Stimulated activated CD8-positive, alpha-beta memory T cell treated with anti-CD3 and anti-CD28 coated beads, Interleukin-2, amount 100 ng/mL, for 48 hours (primary cell): ENCODE results near the gene AMOTL1.

Experiments
- DNase-seq, 2 donors: peaks; one replicate each; pipeline ENCODE4 v3.0.0-alpha.2; 2020; ENCODE audit warnings: low read depth in 2 of 2

AMOTL1 gene

GRCh38 chr11:94767701-94768601, at the start of gene AMOTL1:
Gene AMOTL1, plus strand, starts transcription at chr11:94768356. Its CDS starts 156 bp downstream, at chr11:94768512.
- peak; percentile 18 to 30 for DNase-seq

DNA sequence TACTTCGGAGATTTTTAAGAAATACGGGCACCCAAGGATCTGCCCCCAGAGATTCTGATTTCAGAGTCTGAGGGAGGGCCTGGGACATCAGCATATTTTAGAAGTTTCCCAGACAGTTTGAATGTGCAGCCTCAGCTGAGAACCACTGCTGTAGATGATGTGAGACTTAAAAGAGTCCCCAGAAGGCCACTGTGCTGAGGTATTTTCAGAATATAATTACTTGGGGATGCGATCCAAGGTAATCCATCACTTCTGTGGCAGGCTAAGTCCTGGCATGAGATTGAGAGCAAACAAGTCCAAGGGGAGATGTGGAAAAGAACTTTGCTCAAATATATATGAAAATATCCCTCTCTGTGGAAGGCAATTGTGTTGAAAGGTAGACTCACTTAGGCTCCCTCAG, 48.3 kb upstream of the AMOTL1 start:
- no peak for DNase-seq

GRCh38 chr11:94721565-94722292, 46.4 kb upstream of the AMOTL1 start:
- no peak for DNase-seq

GRCh38 chr11:94722735-94723134, 45.4 kb upstream of the AMOTL1 start:
- DNase-seq = no peak

DNA sequence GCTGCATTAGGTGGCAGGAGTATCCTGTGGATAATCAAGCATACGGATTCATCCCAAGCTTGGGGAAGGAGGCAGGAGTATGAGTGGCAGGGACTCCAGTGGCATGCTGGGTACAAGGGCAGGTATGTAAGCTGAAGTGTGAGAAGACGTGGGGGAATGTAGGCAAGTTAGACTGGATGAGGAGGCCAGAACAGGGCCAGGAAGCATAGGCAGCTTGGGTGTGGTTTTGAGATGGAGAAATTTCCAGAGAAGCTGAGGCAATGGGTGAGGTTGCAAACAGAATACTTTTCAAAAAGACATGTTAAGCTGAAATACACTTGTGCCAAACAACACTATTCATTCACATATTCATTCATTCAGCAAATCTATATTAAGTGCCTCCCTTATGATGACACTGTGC, 43.1 kb upstream of the AMOTL1 start:
- DNase-seq = no peak

DNA sequence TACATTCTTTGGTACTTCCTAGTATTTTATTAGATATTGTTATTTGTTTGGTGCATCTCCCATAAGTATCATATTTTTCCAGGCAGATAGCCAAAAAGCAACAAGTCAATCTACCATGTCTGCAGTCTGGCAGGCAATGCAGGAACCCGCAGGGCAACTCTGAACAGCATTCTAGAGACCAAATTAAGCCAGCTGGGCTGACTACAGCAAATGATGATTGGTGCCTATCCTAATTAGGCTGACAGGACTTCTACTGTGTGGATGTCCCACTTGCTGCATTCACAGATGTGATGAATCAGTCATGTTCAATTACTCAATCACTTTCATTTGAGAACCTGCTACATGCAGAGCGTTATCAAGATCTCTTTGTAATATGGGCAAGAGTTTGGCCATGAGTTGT, 40.3 kb upstream of the AMOTL1 start:
- no peak for DNase-seq

DNA sequence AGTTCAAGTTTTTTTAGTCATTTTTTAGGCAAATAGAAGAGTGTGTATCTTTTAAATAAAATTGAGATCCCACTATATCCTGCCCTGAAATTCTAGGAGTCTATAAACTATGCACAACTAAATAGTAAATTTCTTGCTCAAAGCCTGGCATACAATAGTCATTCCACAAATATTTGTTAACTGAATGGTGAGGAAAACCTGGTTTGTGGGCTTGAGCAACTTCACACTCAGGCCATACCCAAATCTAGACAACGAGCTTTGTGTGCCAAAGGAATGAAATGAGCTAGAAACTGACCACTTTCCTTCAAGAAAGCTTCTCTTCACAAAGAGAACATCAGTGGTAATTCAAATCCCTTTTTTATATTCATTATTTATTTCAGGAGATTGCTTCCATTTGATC, 39.6 kb upstream of the AMOTL1 start:
- no peak for DNase-seq

DNA sequence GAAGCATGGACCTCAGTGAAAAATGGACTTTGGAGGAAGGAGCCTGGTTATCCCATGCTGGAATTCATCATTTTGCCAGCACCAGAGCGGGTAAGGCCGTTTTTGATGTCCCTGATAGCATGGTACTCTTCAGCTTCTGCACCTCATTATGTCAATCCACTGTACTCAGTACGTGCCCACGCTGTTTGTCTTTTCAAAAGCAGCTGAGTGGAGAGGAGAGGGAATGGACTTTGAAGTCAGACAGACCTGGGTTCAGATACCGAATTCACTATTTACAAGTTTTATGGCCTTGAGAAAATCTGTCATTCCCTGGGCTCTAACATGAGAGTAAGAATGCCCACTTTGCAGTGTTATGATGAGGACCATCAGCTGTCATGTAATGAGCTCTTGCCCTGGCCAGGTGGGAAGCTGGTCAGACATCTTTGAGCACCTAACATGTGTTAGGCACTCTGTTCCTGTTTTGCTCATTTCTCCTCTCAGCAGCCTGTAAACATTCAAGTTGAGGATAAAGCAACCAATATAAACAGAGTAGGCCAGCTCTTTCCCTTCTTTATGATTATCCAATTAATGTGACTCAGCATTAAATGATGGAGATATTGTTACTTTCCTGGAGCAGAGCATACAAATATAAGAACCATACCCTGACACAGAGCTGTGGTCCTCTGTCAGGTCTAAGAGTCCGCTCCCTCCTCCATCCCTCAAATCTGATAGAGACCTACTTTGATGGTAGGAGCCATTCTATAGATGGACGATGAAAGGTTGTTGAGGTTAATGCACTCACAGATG, 39.0 kb upstream of the AMOTL1 start:
- no peak for DNase-seq

GRCh38 chr11:94730153-94730552, 38.0 kb upstream of the AMOTL1 start:
- no peak for DNase-seq

- no peak for DNase-seq
Measured at GRCh38 chr11:94731880-94732601, 36.1 kb upstream of the AMOTL1 start.

GRCh38 chr11:94732617-94733281, 35.4 kb upstream of the AMOTL1 start:
- DNase-seq = no peak

DNA sequence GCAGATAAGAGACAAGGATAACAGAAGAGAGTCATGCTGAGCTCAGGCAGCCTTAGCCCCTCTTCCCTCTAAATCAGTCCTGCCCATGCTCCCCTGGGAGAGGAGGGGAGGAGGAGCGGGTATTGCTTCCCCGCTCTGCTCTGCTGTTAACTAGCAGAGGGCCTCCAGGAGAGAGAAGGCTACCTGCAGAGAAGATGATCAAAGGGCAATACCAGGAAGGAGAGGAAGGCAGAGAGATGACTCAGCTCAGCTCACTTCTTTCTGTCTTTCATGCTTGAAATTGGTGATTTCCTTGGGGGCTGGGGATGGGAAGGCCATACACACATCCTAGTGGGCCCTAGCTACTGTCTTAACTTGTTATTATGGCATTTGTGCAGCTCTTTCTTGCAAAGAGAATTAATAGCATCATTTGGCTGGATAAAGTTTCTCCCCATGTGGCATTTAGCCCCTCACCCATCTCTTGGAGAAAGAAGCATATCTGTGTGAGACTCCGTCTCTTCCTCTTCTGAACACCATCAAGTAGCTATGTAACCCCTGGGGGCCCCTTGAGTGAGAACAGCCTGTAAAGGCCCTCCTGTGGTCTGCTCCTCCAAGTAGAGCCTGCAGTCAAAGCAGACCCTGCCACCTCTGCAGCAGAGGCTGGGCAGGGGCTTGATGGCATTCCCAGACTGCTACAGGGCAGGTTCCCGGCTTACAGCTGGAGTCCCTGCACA, 33.4 kb upstream of the AMOTL1 start:
- no peak for DNase-seq

DNA sequence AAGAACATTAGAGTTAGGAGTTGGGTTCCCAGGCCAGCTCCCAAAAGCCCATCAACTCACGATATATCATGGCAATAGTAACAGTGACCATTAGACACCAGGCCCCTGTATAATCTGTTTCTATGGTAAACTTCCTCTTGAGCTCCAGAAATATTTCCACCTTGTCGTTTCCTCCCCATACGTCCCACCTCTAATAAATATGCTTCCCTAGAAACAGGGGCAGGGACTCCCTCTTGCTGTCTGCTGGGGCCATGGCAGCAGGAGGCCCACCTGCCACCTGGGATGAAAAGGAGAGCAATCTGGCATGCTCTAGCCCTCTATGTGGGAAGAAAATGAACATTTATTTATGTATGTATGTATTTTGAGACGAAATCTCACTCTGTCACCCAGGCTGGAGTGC, 32.2 kb upstream of the AMOTL1 start:
- no peak for DNase-seq

DNA sequence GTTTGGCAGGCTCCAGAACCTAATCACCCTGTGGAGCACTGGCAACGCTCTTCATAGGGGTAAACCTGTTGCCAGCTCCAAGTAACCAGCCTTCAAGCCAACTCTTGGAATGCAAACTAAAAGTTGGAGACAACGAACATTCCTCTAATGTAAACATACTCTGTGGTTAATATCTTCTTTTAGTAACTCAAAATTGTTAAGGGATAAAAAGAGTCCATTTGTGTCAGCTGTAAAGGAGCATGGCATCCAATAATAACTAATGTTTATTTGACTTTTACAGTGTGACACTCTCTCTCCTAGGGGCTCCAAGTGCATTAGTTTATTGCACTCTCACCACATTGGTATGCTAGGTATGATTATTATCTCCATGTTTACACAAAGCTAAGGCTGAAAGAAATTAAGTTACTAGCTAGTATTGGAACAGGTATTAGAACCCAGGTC, 31.0 kb upstream of the AMOTL1 start:
- DNase-seq = no peak

DNA sequence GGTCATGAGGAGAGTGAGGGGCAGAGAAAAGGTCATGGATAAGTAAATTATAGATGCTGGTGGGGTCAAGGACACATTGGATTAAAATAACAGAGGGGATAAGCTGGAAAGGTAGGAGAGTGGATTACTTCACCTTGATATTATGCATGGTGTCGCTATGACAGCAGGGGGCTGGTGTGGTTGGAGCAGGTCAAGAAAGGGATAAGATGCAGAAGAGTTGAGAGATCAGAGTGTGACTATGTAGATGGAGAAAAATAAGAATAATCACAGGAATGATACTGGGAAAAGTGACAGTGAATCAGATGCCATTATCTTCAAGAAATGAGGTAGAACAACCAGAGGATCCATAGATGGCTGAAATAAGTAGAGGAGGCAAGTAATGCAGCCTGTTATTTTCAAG, 29.4 kb upstream of the AMOTL1 start:
- no peak for DNase-seq

GRCh38 chr11:94739331-94739730, 28.8 kb upstream of the AMOTL1 start:
- no peak for DNase-seq

DNA sequence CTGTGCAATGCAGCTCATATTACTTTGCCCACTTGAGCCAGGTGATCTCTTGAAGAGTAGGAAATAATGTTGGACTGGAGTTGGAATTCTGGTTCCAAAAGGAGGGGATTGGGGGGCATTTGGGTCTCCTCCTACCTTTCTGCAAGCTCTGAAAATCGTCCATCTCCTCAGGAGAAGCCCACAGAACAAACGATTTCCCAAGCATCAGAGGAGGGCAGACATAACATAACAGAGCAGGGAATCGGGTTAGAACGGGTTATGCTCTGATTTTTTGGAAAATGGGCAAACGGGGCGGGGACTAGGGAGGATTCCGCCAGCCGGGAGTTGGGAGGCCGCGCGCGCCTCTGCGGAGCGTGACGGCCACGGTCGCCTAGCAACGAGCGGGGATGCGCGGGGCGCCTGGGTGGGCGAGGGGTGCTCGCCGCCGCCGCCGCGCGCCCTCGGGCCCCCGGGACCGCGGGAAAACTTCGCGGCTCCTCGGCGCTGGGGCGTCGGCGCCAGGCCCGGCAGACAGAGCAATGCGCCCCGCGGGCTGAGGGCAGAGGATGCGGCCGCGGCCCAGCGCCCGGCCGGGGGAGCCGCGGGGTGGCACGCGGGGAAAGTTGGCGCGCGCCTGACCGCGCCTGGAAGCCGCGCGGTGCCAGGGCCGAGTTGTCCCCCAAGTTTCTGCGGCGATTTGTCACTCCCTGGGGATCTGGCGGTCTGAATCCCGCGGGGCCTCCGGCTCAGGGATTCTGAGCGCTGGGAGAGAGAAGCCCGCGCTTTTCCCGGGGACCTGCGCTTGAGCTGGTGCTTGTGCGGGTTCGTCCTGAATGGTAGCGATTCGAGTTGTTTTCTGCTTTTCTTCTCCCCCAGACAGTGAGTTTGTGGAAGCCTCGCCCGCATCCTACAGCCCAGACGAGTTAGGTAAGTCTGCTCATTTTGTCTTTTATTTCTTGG, 27.8 kb upstream of the AMOTL1 start:
- DNase-seq = no peak

GRCh38 chr11:94741022-94741679, 27.0 kb upstream of the AMOTL1 start:
- DNase-seq = no peak

- DNase-seq = no peak
Measured at GRCh38 chr11:94742665-94743064, 25.5 kb upstream of the AMOTL1 start.
